ENCODE results near the gene SNCB.

The SNCB gene

GRCh38 chr5:176627582-176627981 lies 2.8 kb downstream of the SNCB start:
- DNase-seq (ENCODE audit: insufficient read length) (no peak), FAIRE-seq (no peak)
- TF ChIP-seq POLR2AphosphoS5 (IDR thresholded peaks at IDR 0.05; ENCODE audit: low read depth, low read length) (no peak), POLR2A (IDR thresholded peaks at IDR 0.05; ENCODE audit: low read depth, low read length) (no peak), TAF1 (IDR thresholded peaks at IDR 0.05; ENCODE audit: borderline replicate concordance, low read depth, low read length) (no peak)

DNA sequence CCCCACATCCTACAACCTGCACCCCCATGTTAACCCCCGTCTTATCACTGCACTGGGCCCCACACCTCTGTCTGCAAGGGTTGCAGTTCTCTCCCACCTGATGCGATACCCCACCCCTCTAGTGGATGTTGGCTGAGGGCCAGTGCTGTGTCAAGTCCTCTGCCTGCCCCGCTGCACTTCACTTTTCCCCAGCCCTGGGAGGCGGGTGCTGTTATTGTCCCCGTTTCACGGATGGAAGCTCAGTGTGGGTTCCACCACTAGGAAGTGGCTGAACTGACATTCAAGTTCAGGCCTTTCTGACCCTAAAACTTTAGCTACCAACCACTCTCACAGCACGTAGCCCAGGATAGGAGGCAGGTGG lies 3.5 kb downstream of the SNCB start:
- DNase-seq (ENCODE audit: insufficient read length), result no peak
- no peak for FAIRE-seq
- TF ChIP-seq POLR2AphosphoS5 (IDR thresholded peaks at IDR 0.05; ENCODE audit: low read depth, low read length) (no peak), POLR2A (IDR thresholded peaks at IDR 0.05; ENCODE audit: low read depth, low read length) (no peak), TAF1 (IDR thresholded peaks at IDR 0.05; ENCODE audit: borderline replicate concordance, low read depth, low read length) (no peak)

DNA sequence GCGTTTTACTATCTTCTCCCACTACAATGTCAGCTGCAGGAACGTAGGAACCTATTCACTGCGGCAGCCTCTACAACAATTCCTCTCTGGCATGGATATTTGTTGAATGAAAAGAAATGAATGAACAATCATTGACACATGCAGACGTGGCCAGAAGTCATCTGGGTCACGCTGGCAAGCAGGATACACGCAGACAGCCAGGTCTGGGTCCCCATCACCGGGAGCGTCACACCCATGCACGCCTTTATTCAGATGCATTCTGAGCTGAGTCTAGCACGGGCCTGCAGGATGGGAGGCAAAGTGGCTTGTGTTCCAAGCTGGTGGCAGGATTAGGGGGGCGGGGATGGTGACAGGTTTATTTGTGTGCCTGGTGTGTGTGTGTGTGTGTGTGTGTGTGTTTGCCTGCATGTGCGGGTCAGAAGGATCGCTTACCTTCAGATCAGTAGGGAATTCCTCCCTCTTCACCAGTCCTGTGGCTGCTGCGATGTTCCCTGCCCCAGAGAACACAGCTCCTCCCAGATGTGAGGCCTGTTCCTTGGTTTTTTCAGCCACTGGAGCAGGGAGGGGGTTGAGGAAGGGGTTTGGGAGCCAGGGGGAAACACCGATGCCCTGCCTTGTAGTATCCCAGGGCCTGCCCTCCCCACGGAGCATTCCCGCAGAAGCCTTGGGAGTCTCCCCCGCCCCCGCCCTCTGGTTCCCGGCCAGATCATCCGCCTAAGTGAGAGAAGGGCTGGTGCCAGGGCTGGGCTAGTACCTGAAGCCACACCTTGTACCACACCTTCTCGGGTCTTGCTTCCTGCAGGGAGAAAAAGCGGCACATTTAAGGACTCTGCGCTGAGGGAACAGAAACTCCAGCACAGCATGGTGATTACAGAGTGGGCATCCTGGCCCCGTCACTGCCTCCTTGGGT lies 4.1 kb downstream of the SNCB start:
- no peak for FAIRE-seq
- no peak for DNase-seq (ENCODE audit: insufficient read length)
- TF ChIP-seq POLR2AphosphoS5 (IDR thresholded peaks at IDR 0.05; ENCODE audit: low read depth, low read length) (no peak), TAF1 (IDR thresholded peaks at IDR 0.05; ENCODE audit: borderline replicate concordance, low read depth, low read length) (no peak), POLR2A (IDR thresholded peaks at IDR 0.05; ENCODE audit: low read depth, low read length) (no peak)

GRCh38 chr5:176625512-176625911 lies 4.8 kb downstream of the SNCB start:
- FAIRE-seq (no peak), DNase-seq (ENCODE audit: insufficient read length) (no peak)
- no peak for TF ChIP-seq POLR2AphosphoS5 (IDR thresholded peaks at IDR 0.05; ENCODE audit: low read depth, low read length)
- no peak for TF ChIP-seq TAF1 (IDR thresholded peaks at IDR 0.05; ENCODE audit: borderline replicate concordance, low read depth, low read length)
- TF ChIP-seq POLR2A (IDR thresholded peaks at IDR 0.05; ENCODE audit: low read depth, low read length), result no peak

GRCh38 chr5:176624938-176625337 lies 5.4 kb downstream of the SNCB start:
- TF ChIP-seq POLR2A (IDR thresholded peaks at IDR 0.05; ENCODE audit: low read depth, low read length) (no peak), POLR2AphosphoS5 (IDR thresholded peaks at IDR 0.05; ENCODE audit: low read depth, low read length) (no peak), TAF1 (IDR thresholded peaks at IDR 0.05; ENCODE audit: borderline replicate concordance, low read depth, low read length) (no peak)
- no peak for FAIRE-seq

DNA sequence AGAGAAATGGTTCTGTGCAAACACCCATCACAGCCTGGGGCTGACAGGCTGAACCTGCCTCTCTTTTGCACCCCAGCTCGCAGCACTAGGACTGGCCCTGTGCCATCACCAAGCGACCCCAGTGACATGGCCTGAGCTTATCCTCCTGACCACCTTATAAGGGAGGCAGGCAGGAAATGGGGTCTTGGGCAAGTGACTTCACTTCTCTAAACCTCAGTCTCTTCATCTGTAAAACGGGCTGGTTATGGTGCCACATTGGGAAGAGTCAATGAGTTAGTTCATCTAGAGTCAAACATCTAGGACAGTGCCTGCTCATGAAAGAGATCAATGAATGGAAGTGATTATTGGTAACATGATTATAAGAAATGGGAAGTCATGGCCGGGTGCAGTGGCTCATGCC lies 6.2 kb downstream of the SNCB start:
- no peak for DNase-seq (ENCODE audit: insufficient read length)
- TF ChIP-seq POLR2AphosphoS5 (IDR thresholded peaks at IDR 0.05; ENCODE audit: low read depth, low read length) (no peak), TAF1 (IDR thresholded peaks at IDR 0.05; ENCODE audit: borderline replicate concordance, low read depth, low read length) (no peak), POLR2A (IDR thresholded peaks at IDR 0.05; ENCODE audit: low read depth, low read length) (no peak)
- no peak for FAIRE-seq

More at GRCh38 chr5:176624938-176625337, 5.4 kb downstream of the SNCB start:
- no peak for DNase-seq (ENCODE audit: insufficient read length)

DNA sequence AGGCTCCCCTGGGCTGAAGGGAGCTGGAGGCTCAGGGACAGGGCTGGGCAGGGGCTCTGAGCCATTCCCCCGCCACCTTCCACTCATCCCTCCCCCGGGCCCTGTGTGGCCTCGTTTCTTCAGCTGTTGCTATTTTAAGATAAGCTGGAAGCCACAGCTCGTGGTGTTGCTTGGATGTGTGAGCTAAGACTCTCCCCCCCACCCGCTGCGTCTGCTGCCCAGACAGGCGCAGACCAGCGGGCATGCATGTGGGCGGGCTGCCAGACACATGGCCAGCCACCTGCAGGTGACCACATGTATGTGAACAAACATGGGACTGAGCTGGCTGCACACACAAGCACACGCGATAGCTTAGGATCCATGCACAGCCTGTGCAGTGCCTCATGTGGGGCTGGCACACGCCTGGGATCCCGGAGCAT lies 8.7 kb downstream of the SNCB start:
- FAIRE-seq (no peak), DNase-seq (ENCODE audit: insufficient read length) (no peak)
- TF ChIP-seq POLR2AphosphoS5 (IDR thresholded peaks at IDR 0.05; ENCODE audit: low read depth, low read length) (no peak), TAF1 (IDR thresholded peaks at IDR 0.05; ENCODE audit: borderline replicate concordance, low read depth, low read length) (no peak), POLR2A (IDR thresholded peaks at IDR 0.05; ENCODE audit: low read depth, low read length) (no peak)

- DNase-seq (ENCODE audit: insufficient read length) (no peak), FAIRE-seq (no peak)
- no peak for TF ChIP-seq POLR2A (IDR thresholded peaks at IDR 0.05; ENCODE audit: low read depth, low read length)
- TF ChIP-seq POLR2AphosphoS5 (IDR thresholded peaks at IDR 0.05; ENCODE audit: low read depth, low read length), result no peak
- TF ChIP-seq TAF1 (IDR thresholded peaks at IDR 0.05; ENCODE audit: borderline replicate concordance, low read depth, low read length), result no peak
These were observed 9.9 kb downstream of the SNCB start for GRCh38 chr5:176620333-176620981.

DNA sequence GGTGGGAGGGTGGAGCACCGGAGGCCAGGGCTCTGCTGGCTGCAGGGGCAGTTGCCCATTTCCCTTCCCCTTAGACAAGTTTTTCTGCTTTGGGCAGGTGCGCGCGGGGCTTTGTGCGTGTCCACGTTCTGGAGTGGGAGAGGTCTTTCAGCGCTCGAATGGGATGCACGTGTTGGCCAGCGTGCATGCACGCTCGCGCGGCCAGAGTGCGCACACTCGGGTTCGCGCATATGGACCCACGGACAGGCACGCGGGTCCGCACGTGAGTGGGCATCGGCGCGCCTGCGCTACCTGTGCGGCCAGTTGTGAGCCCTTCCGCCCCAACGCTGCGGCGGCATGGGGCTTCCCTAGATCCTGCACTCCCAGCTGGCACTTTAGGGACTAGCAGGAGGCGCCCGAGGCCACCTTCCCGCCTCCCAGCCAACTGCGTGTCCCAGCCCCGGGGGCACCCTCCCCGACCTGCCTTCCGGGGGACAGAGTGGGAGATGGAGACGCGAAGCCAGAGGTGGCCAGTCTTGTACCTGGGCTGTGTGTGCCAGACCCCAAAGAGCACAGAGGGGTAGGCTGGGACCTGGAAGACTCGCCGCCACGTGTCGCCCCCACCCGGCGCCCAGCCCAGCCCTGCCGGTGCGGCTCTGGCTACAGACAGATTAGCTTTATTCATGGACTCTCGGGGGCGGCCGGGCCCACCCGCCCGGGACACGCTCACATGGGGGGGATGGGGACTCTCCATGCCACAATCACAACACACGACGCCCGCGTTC lies 10.6 kb downstream of the SNCB start:
- TF ChIP-seq TAF1 (IDR thresholded peaks at IDR 0.05; ENCODE audit: borderline replicate concordance, low read depth, low read length), result no peak
- TF ChIP-seq POLR2AphosphoS5 (IDR thresholded peaks at IDR 0.05; ENCODE audit: low read depth, low read length), result no peak
- TF ChIP-seq POLR2A (IDR thresholded peaks at IDR 0.05; ENCODE audit: low read depth, low read length), result no peak
- no peak for DNase-seq (ENCODE audit: insufficient read length)
- FAIRE-seq, result no peak

DNA sequence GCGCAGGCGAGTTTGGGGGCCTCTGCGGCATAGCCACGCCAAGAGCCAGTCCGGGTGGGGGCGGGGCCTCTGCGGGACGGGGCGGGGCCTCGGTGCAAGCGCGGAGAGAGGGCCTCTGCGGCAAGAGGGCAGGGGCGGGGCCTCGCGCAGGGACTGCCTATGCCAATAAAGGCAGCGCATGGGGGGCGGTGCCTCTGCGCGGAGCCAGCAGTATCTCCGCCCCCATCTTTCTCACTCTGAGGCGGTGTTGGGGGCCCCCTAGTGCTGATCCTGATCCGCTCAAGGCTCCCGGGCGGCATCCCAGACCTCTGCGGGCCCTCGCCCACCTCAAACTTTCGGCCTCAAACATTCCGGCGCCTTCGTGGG lies 11.1 kb downstream of the SNCB start:
- FAIRE-seq, result no peak
- peak; percentile 59 for DNase-seq (ENCODE audit: insufficient read length)
- TF ChIP-seq POLR2A (IDR thresholded peaks at IDR 0.05; ENCODE audit: low read depth, low read length) (no peak), POLR2AphosphoS5 (IDR thresholded peaks at IDR 0.05; ENCODE audit: low read depth, low read length) (no peak), TAF1 (IDR thresholded peaks at IDR 0.05; ENCODE audit: borderline replicate concordance, low read depth, low read length) (no peak)

- TF ChIP-seq POLR2A (IDR thresholded peaks at IDR 0.05; ENCODE audit: low read depth, low read length) (no peak), TAF1 (IDR thresholded peaks at IDR 0.05; ENCODE audit: borderline replicate concordance, low read depth, low read length) (no peak), POLR2AphosphoS5 (IDR thresholded peaks at IDR 0.05; ENCODE audit: low read depth, low read length) (no peak)
- no peak for DNase-seq (ENCODE audit: insufficient read length)
- FAIRE-seq, result no peak
These were observed 11.6 kb downstream of the SNCB start for GRCh38 chr5:176618783-176619182.
